Activated CD8-positive, alpha-beta memory T cell treated with anti-CD3 and anti-CD28 coated beads for 36 hours (primary cell): ENCODE results near the gene SELENOS. TPM values are rescaled to one million over a fixed set of nuclear protein-coding genes. Genes with fewer than 3 reads are reported as not detected.

Experiments
- CTCF ChIA-PET: fragments of 350-600 bp; sonication (Branson Sonifier 250); formaldehyde crosslinking; loops from one replicate; lab custom pipeline; 2021; ENCODE audit warnings: antibody characterized with exemption; lab: Charles Lee
- POLR2A ChIA-PET: fragments of 350-600 bp; sonication (Branson Sonifier 250); formaldehyde crosslinking; loops from one replicate; lab custom pipeline; 2021; ENCODE audit warnings: antibody characterized with exemption; lab: Charles Lee
- total RNA-seq, 2 experiments: library from RNA; stranded (reverse); gene quantifications; one replicate each; pipeline ENCODE4 v1.2.3, GENCODE V29; 2021

Gene SELENOS
- total RNA-seq, result 10 to 100 TPM; 41.2 to 41.4 TPM

GRCh38 chr15:101277038-101277822 lies at the start of gene SELENOS:
TSS of gene SELENOS (minus strand) at chr15:101277485. CDS start at chr15:101277417, 68 bp downstream.
- ChIA-PET CTCF (interaction anchor here (0.7 to 1.2 kb wide), 2 partner anchors 16 to 20 kb away, joined by 3 read pairs; no protein-coding TSS in a partner anchor), POLR2A (no interaction called here)

- ChIA-PET CTCF (no interaction called here), POLR2A (no interaction called here)
Measured at GRCh38 chr15:101326462-101327146, 49.3 kb upstream of the SELENOS start.

- ChIA-PET POLR2A (no interaction called here), CTCF (no interaction called here)
Measured at GRCh38 chr15:101326026-101326315, 48.7 kb upstream of the SELENOS start.

- CTCF ChIA-PET, result no interaction called here
Measured at GRCh38 chr15:101325263-101326025, 48.2 kb upstream of the SELENOS start.

GRCh38 chr15:101324524-101325177 lies 47.4 kb upstream of the SELENOS start:
- ChIA-PET CTCF (no interaction called here), POLR2A (no interaction called here)

More at GRCh38 chr15:101325263-101326025, 48.2 kb upstream of the SELENOS start:
- POLR2A ChIA-PET, result no interaction called here

- ChIA-PET CTCF (no interaction called here), POLR2A (no interaction called here)
Measured at GRCh38 chr15:101323793-101324523, 46.7 kb upstream of the SELENOS start.

- POLR2A ChIA-PET, result no interaction called here
- CTCF ChIA-PET, result no interaction called here
Measured at GRCh38 chr15:101322854-101323477, 45.7 kb upstream of the SELENOS start.

GRCh38 chr15:101322016-101322695 lies 44.9 kb upstream of the SELENOS start:
- ChIA-PET POLR2A (no interaction called here), CTCF (interaction anchor here (2.2 kb wide), 1 partner anchor 9 kb away, joined by 7 read pairs; no protein-coding TSS in a partner anchor)

- ChIA-PET CTCF (interaction anchor here (0.9 to 2.2 kb wide), 5 partner anchors 10 to 26 kb away, joined by 3 to 9 read pairs (median 4); partner anchors contain the start of gene SNRPA1), POLR2A (interaction anchor here (0.5 to 1.2 kb wide), 2 partner anchors 28 to 193 kb away, joined by 3 to 7 read pairs; no protein-coding TSS in a partner anchor)
Measured at GRCh38 chr15:101320501-101321052, 43.3 kb upstream of the SELENOS start.

GRCh38 chr15:101318839-101319238 lies 41.6 kb upstream of the SELENOS start:
- ChIA-PET POLR2A (no interaction called here), CTCF (no interaction called here)

GRCh38 chr15:101318147-101318819 lies 41.0 kb upstream of the SELENOS start:
- ChIA-PET CTCF (no interaction called here), POLR2A (no interaction called here)

GRCh38 chr15:101317336-101317872 lies 40.1 kb upstream of the SELENOS start:
- POLR2A ChIA-PET, result interaction anchor here (0.6 kb wide), 1 partner anchor 1729 kb away, joined by 3 read pairs; no protein-coding TSS in a partner anchor
- CTCF ChIA-PET, result no interaction called here

- CTCF ChIA-PET, result no interaction called here
- POLR2A ChIA-PET, result interaction anchor here (0.6 kb wide), 1 partner anchor 1728 kb away, joined by 3 read pairs; no protein-coding TSS in a partner anchor
Measured at GRCh38 chr15:101316529-101316928, 39.2 kb upstream of the SELENOS start.

- CTCF ChIA-PET, result interaction anchor here (1.0 to 2.3 kb wide), 3 partner anchors 15 to 60 kb away, joined by 3 to 5 read pairs (median 4); no protein-coding TSS in a partner anchor
- POLR2A ChIA-PET, result no interaction called here
Measured at GRCh38 chr15:101315736-101316135, 38.5 kb upstream of the SELENOS start.

GRCh38 chr15:101314336-101315125 lies 37.2 kb upstream of the SELENOS start:
- ChIA-PET CTCF (interaction anchor here (0.6 to 2.3 kb wide), 4 partner anchors 14 to 59 kb away, joined by 3 to 5 read pairs (median 4); no protein-coding TSS in a partner anchor), POLR2A (no interaction called here)
